T-helper 2 cell treated with Interferon-gamma antibody and Interleukin-4, amounts not matched to agents 5 μg/mL and 100 μg/mL, for 36 hours (primary cell): ENCODE data around the gene F8.

ENCODE experiments used
- DNase-seq: peaks from one replicate; pipeline ENCODE4 v3.0.0; 2021; ENCODE audit warnings: low spot score
- H3K27ac Mint-ChIP-seq: one replicate; pipeline ENCODE4 v1.8.0; 2021; ENCODE audit warnings: mild to moderate bottlenecking, mixed read lengths
- H3K27me3 Mint-ChIP-seq: one replicate; pipeline ENCODE4 v1.8.0; 2021; ENCODE audit warnings: low read depth, mixed read lengths
- H3K36me3 Mint-ChIP-seq: one replicate; pipeline ENCODE4 v1.8.0; 2021; ENCODE audit warnings: low read depth, mixed read lengths
- H3K4me1 Mint-ChIP-seq: one replicate; pipeline ENCODE4 v1.8.0; 2021; ENCODE audit warnings: low read depth, mixed read lengths
- H3K4me3 Mint-ChIP-seq: one replicate; pipeline ENCODE4 v1.8.0; 2022; ENCODE audit warnings: mild to moderate bottlenecking, moderate library complexity, mixed read lengths
- H3K9me3 Mint-ChIP-seq: one replicate; pipeline ENCODE4 v1.8.0; 2021; ENCODE audit warnings: mixed read lengths

Gene F8

DNA sequence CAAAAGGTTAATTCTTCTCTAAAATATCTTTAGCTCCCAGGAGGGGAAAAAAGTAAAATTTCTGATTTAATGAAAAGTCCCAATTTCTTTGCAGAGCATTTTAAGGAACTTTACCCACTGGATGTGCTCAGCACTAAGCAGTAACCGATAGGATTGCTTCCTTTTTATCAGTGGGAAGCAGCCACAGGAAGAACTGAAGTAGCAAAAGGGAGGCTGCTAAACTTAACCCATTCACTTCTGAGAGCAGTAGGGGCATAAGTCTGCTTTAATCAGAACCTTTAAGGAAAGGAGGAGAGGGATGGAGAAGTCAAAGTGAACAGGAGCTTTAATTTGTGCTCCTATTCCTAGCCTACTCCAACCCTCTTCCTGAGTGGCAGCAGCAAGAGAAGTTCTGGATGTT is at the start of gene F8:
F8 (minus strand) TSS at position 139 of the 400 bp plus-strand sequence. CDS start 171 bp downstream, outside the sequence.
- Mint-ChIP-seq H3K9me3 (no peaks in the 10 kb centered on the region), H3K36me3 (no peaks in the 10 kb centered on the region), H3K4me3 (no peak within 1 kb of the TSS), H3K4me1 (peaks cover 4% of the 10 kb centered on the region), H3K27ac (no peak within 1 kb of the TSS), H3K27me3 (peaks cover 25% of the 10 kb centered on the region)
- no peak for DNase-seq

DNA sequence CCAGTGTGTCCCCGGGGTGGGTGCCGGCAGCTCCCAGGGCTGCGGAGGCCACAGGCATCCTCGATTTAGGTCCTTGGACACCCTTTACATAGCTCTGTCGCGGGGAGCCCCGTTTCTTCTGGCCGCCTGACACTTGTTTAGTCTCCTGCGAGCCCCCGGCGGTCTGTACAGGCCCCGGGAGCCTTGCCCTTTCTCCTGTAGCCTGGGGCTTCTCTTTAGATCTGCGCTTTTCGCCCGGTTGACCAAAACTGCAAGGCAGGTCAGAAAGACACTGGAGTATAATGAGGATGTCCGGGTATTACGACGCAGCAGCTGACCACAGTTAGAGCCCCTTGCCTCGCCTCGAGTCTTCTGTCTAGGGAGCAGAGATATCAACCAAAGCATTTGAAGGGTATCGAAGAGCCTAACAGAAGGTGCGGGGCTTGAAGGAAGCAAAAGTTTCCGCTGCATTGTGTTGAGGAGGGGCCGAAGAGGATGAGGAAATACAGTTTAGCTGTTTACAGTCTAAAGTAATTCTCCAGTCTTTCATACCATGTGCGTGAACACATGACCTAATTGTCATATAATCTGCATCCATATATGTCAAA is 49.3 kb upstream of the F8 start:
- no peak for DNase-seq
- Mint-ChIP-seq H3K9me3 (no peaks in the 10 kb centered on the region), H3K4me3 (peak overlapping the region; percentile 94), H3K27me3 (no peaks in the 10 kb centered on the region), H3K27ac (peak overlapping the region; percentile 96), H3K36me3 (peaks cover 24% of the 10 kb centered on the region), H3K4me1 (peaks cover 44% of the 10 kb centered on the region)

DNA sequence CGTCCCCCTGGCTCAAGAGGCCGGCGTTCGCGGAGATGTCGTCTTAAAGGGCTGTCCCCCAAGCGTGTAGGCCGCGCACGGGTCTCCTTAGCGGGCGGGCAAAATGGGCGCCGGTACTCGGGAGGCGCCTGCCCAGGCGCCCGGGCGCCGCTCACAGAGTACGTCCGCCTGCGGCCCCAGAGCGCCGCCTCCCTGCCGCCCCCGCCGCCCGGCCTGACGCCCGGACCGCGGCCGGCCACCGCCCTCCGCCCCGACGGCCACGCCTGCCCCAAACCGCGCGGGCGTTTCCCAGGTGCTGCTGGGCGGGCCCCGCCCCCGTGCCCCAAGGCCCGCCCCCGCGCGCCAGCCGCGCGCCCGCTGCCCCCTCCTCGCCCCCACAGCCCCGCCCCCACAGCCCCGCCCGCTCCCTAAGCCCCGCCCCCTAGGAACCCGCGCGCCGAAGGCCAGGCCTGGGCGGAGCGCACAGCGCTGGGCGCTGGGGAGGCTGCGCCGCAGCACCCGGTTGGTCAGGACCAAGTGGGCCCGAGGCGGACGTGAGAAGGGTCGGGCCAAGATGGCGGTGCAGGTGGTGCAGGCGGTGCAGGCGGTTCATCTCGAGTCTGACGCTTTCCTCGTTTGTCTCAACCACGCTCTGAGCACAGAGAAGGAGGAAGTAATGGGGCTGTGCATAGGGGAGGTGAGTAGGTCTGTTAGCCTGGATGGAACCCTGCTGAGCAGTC is 48.6 kb upstream of the F8 start, which contains the start of the genes BRCC3, CMC4 and MTCP1:
BRCC3 (plus strand) TSS at position 534 of the 719 bp plus-strand sequence; CDS start at position 554, 20 bp downstream.
CMC4 (minus strand) TSS at position 162 of the 719 bp plus-strand sequence. CDS start 7,113 bp downstream, outside the sequence.
MTCP1 (minus strand) TSS at position 162 of the 719 bp plus-strand sequence. CDS start 5,126 bp downstream, outside the sequence.
- H3K36me3 Mint-ChIP-seq: peaks cover 24% of the 10 kb centered on the region
- peak within 1 kb of the TSS; percentile 96 for H3K27ac Mint-ChIP-seq
- peak within 1 kb of the TSS; percentile 94 for H3K4me3 Mint-ChIP-seq
- H3K9me3 Mint-ChIP-seq: no peaks in the 10 kb centered on the region
- no peaks in the 10 kb centered on the region for H3K27me3 Mint-ChIP-seq
- H3K4me1 Mint-ChIP-seq: peaks cover 48% of the 10 kb centered on the region
- peak; percentile 79 for DNase-seq

DNA sequence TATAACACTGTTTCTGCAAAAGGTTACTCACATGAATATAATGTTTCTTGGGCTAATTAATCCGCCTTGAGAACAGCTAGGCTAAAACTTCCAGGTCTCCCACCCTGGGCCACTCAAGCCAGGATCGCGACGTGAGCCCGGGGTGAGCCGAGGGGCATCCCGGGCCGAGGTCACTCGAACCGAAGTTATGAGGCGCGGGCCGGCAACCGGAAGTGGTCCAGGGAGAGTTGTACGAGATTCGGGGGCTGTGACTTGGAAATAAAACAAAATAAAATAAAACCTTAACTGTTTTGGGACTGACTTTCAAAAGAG is 48.1 kb upstream of the F8 start:
- H3K4me1 Mint-ChIP-seq: peaks cover 48% of the 10 kb centered on the region
- peak overlapping the region; percentile 89 for H3K4me3 Mint-ChIP-seq
- no peaks in the 10 kb centered on the region for H3K27me3 Mint-ChIP-seq
- peak overlapping the region; percentile 89 for H3K27ac Mint-ChIP-seq
- H3K9me3 Mint-ChIP-seq: no peaks in the 10 kb centered on the region
- DNase-seq: no peak
- peaks cover 21% of the 10 kb centered on the region for H3K36me3 Mint-ChIP-seq

DNA sequence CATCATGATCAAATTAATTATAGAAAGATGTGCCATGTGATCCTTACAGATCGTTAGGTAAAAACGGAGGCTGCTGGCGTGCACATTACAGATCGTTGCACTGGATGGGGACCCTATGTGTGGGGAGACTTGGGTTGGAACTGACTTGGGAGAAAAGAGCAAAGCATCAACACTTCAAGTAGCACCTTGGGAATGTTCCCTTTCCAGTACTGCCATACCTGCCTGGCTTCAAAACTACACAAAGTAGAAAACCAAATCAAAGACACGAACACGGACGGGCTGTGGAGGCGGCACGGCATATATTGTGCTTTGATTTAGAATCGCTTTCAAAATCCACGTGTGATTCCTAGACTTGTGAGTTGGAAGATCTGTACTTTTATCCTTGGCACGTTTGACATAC is 47.5 kb upstream of the F8 start:
- H3K36me3 Mint-ChIP-seq: peaks cover 17% of the 10 kb centered on the region
- peak overlapping the region; percentile 89 for H3K27ac Mint-ChIP-seq
- no peaks in the 10 kb centered on the region for H3K27me3 Mint-ChIP-seq
- peaks cover 45% of the 10 kb centered on the region for H3K4me1 Mint-ChIP-seq
- no peaks in the 10 kb centered on the region for H3K9me3 Mint-ChIP-seq
- H3K4me3 Mint-ChIP-seq: peak overlapping the region; percentile 89
- no peak for DNase-seq

DNA sequence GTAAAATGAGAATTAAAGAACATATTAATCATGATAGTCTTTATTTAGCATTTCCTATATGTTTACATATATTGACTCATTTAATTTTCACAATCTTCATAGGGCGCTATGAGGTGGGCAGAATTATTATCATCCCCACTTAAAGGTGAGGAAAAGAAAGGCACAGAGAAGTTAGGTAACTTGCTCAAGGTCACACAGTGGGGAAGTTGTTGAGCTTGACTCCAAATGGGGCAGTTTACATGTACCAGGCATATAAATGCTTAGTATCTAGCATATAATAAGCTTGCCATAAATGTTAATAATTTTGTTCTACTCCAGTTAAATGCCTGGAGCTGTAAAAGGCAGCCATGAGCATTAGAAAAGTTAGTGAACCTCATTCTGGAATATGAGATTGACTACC is 46.9 kb upstream of the F8 start:
- Mint-ChIP-seq H3K9me3 (no peaks in the 10 kb centered on the region), H3K4me1 (peaks cover 44% of the 10 kb centered on the region), H3K27ac (no peak overlapping the region), H3K4me3 (peak overlapping the region; percentile 89), H3K27me3 (no peaks in the 10 kb centered on the region), H3K36me3 (peaks cover 16% of the 10 kb centered on the region)
- DNase-seq: no peak

DNA sequence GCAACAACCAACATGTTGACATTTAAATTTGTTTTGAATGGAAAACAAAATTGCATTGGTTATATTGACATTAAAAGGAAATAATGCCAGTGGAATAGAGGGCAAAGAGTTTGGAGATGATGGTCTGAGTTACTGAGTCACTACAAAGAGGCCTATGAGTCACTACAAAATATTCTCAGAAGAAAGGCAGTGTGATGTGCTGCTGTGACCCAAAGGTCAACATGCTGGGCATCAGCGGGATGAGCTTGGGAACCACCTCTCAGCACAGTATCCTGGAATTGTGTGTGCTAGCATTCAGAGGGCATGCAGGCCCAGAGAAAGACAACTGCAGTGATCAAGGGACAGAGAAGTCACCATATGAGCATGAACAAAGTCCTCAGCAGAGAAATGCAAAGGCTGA is 45.6 kb upstream of the F8 start:
- H3K27me3 Mint-ChIP-seq: no peaks in the 10 kb centered on the region
- H3K27ac Mint-ChIP-seq: peak overlapping the region; percentile 49
- H3K4me3 Mint-ChIP-seq: peak overlapping the region; percentile 50
- no peaks in the 10 kb centered on the region for H3K9me3 Mint-ChIP-seq
- peaks cover 6% of the 10 kb centered on the region for H3K36me3 Mint-ChIP-seq
- no peak for DNase-seq
- H3K4me1 Mint-ChIP-seq: peaks cover 32% of the 10 kb centered on the region

DNA sequence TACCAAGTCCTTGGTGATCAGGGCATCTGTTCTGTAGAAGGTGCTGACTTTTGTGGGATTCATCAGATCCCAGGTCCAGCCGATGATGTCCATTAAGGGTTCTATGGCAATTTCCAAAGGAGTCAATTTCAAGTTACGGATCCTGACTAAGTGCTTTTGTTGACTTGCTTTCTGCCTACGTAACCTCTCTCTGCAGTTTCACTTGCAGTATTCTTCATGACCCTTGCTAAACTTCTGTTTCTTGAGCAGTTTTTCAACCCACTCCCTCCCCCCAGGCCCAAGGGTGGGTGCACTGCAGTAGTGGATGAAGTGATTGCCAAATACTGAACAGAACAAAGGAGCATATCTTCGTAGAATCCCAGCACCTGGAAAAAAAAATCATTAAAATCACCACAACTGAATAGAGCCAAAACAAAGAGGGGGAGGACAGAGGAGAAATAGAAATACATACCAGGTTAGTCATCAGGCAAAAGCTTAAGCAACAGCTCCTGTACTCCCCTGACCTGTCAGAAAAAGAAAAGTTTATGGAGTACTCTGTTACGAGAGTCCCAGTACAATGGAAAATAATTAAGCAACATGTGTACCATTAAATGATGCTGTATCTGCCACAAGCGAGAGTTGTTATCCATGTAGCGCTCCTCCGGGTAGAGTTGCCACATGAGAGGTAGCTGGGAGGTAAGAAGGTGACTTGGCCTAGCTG is 42.7 kb upstream of the F8 start:
- no peak overlapping the region for H3K4me3 Mint-ChIP-seq
- H3K36me3 Mint-ChIP-seq: peaks cover 5% of the 10 kb centered on the region
- H3K4me1 Mint-ChIP-seq: peaks cover 28% of the 10 kb centered on the region
- no peaks in the 10 kb centered on the region for H3K27me3 Mint-ChIP-seq
- H3K9me3 Mint-ChIP-seq: no peaks in the 10 kb centered on the region
- H3K27ac Mint-ChIP-seq: no peak overlapping the region
- DNase-seq: no peak

DNA sequence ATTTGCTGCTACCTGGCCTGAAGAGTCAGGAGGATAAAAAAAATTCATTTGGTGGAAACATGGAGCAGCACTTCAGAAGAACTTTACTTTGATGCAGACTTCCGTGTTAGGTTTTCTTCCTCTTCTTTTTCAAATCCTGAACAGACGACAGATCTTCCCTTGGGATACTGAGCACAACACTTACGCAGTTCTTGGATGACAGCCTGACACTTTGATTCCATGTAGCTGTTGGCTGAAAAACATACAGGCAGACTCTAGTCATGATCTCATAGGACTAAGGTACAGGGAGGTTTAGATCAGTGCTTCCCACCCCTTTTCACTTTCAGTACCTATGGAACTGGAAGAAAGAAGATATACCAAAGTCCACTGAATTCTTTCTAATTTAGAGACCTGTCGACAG is 39.2 kb upstream of the F8 start:
- peaks cover 14% of the 10 kb centered on the region for H3K4me1 Mint-ChIP-seq
- H3K4me3 Mint-ChIP-seq: no peak overlapping the region
- peaks cover 7% of the 10 kb centered on the region for H3K36me3 Mint-ChIP-seq

DNA sequence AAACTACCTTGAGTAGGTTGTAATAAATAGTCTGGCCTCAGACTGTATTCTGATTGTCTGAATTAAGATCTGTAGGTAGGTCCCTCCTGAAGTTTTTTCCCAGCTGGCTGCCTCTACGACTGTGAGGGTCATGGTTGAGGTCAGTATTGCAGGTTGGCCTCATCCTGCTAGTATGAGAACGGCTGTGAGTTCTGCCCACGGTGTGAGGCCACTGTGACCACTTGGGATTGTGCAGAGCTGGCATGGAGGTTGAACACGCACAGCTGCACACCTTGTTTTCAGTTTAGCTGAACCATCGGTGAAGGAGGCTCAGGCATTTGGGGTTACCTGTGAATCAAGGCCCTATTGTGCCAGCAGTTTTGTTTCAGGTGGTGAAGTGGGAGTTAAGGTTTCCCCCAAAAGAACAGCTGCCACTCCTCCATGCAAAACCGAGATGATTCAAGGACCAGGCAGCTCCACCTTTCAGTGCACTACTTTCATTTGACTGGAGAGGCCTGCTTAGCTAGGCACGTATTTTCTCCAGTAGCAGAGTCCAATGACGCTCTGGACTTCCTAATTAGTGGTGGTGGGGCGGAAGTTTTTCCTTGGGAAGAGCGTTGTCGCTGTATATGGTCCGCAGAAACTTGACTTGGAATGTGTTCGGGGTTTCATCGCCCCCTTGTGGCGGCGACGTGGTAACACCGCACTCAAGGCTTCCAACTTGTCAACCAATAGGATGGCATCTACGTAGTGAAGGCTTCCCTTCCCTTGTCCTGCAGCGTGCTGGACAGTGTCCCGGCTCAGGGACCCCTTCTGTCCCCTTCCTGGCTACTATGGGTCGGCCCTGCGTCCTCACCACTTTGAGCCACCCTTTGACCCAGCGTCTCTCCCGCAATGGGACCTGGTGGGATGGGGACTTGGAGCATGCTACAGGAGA is 34.6 kb upstream of the F8 start:
- peak overlapping the region; percentile 73 for H3K4me3 Mint-ChIP-seq
- H3K27me3 Mint-ChIP-seq: no peaks in the 10 kb centered on the region
- H3K36me3 Mint-ChIP-seq: peaks cover 16% of the 10 kb centered on the region
- peak overlapping the region; percentile 62 for H3K27ac Mint-ChIP-seq
- no peak for DNase-seq
- no peaks in the 10 kb centered on the region for H3K9me3 Mint-ChIP-seq
- H3K4me1 Mint-ChIP-seq: peaks cover 21% of the 10 kb centered on the region

More for the DNA sequence above, 39.2 kb upstream of the F8 start:
- H3K9me3 Mint-ChIP-seq: no peaks in the 10 kb centered on the region
- no peak for DNase-seq
- no peak overlapping the region for H3K27ac Mint-ChIP-seq
- H3K27me3 Mint-ChIP-seq: no peaks in the 10 kb centered on the region

DNA sequence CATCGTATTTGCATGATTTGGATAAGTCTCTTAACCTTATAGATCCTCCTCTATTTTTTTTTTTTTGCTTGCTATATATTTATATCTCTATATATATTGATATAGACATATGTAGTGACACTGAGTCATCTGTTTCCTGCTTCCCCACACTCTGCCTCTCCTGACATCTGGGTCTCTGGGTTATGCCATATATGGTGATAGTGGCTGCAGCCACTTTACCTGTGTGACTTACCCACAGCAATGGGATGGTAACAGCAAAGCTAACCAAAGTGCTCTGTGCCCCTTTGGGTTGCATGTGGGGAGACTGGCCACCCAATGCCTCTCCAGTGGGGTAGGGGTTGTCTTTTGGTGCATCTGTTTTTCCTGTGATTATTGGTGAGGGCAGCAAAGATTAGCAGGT is 33.9 kb upstream of the F8 start:
- Mint-ChIP-seq H3K27me3 (no peaks in the 10 kb centered on the region), H3K36me3 (peaks cover 18% of the 10 kb centered on the region), H3K27ac (peak overlapping the region; percentile 62), H3K9me3 (no peaks in the 10 kb centered on the region), H3K4me1 (peaks cover 20% of the 10 kb centered on the region), H3K4me3 (peak overlapping the region; percentile 73)
- DNase-seq: no peak

DNA sequence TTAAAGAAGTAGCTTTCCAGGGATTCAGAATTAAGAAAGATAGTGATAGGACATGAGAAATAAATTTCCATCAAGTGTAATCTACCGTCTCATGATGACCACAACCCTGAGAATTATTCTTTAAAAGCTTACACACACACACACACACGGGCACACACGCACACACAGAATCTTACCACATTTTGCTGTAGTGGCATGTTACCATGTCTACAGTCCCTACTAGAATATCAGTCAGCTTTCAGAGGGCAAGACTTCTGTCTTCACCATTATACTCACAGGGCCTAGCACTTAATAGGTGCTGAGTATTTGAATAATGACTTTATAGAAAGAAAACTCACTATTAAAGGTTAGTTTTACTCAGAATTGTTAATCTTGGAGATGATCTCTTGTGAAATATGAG is 33.0 kb upstream of the F8 start:
- no peaks in the 10 kb centered on the region for H3K9me3 Mint-ChIP-seq
- no peak overlapping the region for H3K27ac Mint-ChIP-seq
- no peaks in the 10 kb centered on the region for H3K27me3 Mint-ChIP-seq
- no peak for DNase-seq
- peaks cover 22% of the 10 kb centered on the region for H3K4me1 Mint-ChIP-seq
- peaks cover 19% of the 10 kb centered on the region for H3K36me3 Mint-ChIP-seq
- H3K4me3 Mint-ChIP-seq: no peak overlapping the region

DNA sequence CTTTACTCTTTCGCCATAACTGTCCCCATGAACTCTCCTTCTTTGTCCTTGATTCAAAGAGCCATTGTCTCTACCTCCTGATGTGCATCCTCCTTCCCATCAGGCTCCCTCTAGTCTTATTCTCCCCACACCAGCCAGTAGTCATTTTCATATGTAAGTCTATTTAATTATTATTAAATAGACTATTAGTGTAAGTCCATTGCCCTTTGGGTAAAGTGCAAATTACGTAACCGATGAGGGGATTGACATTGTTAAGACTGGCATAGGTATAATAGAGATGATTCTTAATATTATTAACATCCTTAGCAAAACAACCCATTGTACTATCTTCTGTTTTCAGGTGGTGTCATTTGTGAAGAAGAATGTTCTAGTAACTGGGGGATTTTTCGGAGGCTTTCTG is 31.7 kb upstream of the F8 start:
- Mint-ChIP-seq H3K27ac (no peak overlapping the region), H3K9me3 (no peaks in the 10 kb centered on the region), H3K36me3 (peaks cover 19% of the 10 kb centered on the region), H3K4me3 (no peak overlapping the region), H3K27me3 (no peaks in the 10 kb centered on the region), H3K4me1 (peaks cover 27% of the 10 kb centered on the region)
- no peak for DNase-seq
